WI38 (cell line): Measurements from ENCODE around the gene KCNH1.
"Not testable (repeated sequence)": the region's sequence is repeated elsewhere in the genome, so short reads cannot be mapped to it uniquely, and the experiment has no call there.

Source experiments
- H3K4me3 ChIP-seq: 2 replicates; pipeline ENCODE4 v1.5.1; 2011; ENCODE audit warnings: low read depth, mild to moderate bottlenecking, control low read depth, low read length
- TF ChIP-seq, protein P1 (sequence below): IDR thresholded peaks from 2 replicates; pipeline ENCODE4 v1.5.1; 2012; ENCODE audit warnings: low read depth, mild to moderate bottlenecking, control low read depth, low read length

Gene KCNH1

DNA sequence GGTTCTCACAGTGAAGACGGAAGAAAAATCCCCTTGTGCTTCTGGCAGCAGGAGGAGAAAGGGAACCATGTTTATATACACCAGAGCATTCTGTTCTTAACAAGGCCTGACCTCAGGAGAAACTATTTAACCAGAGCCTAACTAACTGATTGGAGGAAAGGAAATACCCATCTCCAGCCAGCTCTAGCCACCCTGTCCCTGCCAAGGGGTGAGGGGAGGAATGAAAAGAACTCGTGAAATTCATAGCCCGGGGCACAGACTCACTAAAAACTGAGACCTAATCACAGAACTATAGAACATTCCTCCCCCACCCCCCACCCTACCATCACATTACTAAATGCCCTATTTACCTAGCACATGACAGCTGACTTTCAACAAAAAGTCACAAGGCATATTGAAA is 65.0 kb downstream of the KCNH1 start:
- H3K4me3 ChIP-seq, result no peak overlapping the region

DNA sequence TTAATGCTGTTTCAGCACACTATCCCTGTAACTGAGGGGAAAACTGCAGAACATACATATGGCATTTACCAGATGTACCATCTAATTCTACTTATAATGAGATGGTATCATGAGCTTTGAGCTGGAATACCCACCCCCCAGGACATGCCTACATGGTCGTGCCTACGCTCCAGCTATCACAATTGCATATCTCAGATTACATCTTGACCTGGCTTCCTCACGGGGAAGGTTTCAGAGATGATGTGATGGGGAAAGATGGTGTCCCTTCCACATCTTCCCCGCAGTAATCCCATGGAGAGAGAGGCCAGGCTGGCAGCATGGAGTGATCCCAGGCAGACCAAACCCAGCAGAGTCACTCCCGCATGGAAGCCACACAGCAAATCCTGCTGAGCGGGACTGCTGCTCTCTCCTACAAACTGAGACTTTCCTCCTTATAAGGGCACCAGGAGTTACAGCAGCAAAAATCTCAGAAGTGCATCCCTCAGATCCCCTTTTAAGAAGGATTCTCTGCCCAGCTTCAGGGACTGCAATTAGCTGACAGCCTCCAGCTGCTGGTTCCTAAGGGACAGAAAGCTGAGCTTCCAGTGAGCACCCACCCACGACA is 67.1 kb downstream of the KCNH1 start:
- TF ChIP-seq, protein P1, sequence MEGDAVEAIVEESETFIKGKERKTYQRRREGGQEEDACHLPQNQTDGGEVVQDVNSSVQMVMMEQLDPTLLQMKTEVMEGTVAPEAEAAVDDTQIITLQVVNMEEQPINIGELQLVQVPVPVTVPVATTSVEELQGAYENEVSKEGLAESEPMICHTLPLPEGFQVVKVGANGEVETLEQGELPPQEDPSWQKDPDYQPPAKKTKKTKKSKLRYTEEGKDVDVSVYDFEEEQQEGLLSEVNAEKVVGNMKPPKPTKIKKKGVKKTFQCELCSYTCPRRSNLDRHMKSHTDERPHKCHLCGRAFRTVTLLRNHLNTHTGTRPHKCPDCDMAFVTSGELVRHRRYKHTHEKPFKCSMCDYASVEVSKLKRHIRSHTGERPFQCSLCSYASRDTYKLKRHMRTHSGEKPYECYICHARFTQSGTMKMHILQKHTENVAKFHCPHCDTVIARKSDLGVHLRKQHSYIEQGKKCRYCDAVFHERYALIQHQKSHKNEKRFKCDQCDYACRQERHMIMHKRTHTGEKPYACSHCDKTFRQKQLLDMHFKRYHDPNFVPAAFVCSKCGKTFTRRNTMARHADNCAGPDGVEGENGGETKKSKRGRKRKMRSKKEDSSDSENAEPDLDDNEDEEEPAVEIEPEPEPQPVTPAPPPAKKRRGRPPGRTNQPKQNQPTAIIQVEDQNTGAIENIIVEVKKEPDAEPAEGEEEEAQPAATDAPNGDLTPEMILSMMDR, result no peak
- no peak overlapping the region for H3K4me3 ChIP-seq

More for the DNA sequence above, 65.0 kb downstream of the KCNH1 start:
- TF ChIP-seq, protein P1, result no peak

DNA sequence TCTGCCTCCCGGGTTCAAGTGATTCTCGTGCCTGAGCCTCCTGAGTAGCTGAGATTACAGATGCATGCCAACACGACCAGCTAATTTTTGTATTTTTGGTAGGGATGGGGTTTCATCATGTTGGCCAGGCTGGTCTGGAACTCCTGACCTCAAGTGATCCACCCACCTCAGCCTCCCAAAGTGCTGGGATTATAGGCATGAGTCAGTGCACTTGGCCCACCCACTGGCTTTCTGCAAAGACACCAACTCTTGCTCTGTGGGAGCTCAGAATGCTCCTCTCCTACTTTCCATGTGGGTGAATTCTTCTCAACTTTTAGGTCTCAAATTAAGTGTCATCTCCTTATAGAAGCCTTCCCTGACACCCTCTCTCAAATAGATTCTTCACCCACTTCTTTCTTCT is 92.1 kb downstream of the KCNH1 start:
- not testable (repeated sequence) for H3K4me3 ChIP-seq

DNA sequence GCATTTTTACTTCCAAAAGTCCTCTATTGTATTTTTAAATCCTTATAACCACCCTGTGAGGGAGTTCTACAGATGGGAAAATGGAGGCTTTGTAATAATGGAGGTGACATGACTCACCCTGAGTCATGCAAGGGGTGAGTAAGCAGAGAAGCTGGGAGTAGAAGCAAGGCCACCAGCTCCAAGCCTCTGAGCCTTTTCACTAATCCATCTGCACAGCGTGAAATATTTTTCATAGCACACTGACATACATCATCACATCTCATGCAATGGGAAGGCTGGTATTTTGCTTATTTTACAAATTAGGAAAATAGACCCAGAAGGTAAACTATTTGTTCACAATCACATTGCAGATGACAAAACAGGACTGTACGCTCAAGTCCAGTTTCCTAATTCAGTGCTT is 96.9 kb downstream of the KCNH1 start:
- no peak overlapping the region for H3K4me3 ChIP-seq
- TF ChIP-seq, protein P1, result no peak

DNA sequence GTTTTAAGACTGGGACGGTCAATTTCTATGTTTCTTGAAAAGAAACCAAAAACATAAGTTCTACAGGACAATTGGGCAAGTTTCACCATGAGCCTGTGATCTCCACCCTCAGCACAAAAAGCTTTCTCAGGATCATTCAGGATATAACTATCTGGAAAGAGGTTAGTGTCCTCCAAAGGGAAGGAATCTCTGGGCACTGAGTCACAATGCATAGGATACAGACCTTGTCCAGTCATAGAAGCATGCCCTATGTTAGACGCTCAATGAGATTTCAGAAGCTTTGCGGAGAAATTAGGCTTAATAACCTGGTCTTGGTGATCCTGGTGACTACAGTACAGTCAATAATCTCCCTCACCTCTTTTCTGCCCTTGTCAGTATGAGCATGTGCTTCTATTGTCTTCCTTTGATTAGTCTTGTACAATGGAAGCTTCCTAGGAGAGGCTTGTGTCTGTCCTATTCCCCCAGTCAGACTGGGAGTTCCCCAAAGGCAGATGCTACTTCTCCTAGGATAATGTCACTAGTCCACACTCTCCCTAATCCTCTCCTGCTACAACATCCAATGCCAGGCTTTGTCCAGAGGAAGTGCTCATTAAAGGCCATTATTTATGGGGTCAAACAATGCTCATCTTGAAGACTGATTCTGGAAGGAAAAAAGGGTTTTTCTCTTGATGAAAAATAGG is 97.4 kb downstream of the KCNH1 start:
- H3K4me3 ChIP-seq, result no peak overlapping the region
- TF ChIP-seq, protein P1, result no peak

DNA sequence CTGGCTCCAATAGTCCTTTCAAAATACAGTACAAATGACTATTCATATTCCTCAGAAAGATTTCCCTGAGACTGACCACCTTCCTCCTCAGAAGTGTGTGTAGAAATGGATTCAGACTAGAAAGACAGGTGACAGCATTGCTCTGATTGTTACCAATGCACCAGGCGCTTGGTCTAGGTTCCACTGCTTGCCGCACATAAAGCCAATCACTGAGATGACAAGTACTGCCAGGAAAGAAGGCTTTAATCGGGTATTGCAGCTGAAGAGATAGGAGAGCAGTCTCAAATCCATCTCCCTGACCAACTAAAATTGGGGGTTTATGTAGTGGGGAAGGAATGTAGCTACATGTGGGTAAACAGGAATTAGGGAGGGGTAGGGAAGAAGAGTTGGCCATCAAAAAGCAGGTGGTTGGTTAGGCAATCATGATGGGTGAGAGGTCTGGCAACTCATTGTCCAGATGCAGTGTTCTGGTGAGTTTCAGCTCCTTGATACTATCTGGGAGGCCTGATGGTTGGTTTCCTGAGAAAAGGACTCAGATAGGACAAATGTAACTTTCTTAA is 98.0 kb downstream of the KCNH1 start:
- no peak overlapping the region for H3K4me3 ChIP-seq
- TF ChIP-seq, protein P1, result no peak

DNA sequence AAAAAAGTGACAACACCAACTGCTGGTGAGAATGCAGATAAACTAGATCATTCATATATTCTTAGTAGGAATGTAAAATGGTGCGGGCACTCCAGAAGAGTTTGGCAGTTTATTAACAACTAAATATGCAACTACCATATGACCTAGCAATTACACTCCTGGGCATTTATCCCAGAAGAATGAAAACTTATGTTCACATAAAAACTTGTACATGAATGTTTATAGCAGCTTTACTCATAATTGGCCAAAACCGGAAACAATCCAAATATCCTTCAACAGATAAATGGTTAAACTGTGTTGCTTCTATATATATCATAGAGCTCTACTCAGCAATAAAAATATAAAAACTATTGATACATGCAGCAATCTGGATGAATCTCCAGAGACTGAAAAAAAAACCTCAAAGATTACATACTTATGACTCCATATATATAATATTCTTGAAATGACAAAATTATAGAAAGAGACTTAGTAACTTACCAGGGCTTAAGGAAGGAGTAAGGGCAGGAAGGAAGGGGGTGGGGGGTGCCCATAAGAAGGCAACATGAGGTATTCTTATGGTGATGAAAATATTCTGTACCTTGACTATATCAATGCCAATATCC is 99.9 kb downstream of the KCNH1 start:
- TF ChIP-seq, protein P1, result no peak

More for the DNA sequence above, 99.9 kb downstream of the KCNH1 start:
- no peak overlapping the region for H3K4me3 ChIP-seq
